ENCODE data around the gene DDX49. TPM values are rescaled to one million over a fixed set of nuclear protein-coding genes. Genes with fewer than 3 reads are reported as not detected.

The DDX49 gene
- total and polyA plus RNA-seq, 2 of the 4 experiments (the other 2 are of a cell fraction), result 50.9 to 52.1 TPM

- H3K4me1 ChIP-seq (ENCODE audit: control insufficient read depth, insufficient read depth, low read length), result peaks cover 5% of the 10 kb centered on the region
- intact Hi-C loops (cut with micrococcal nuclease), result no loop called here
- DNase-seq, result no peak
- peak overlapping the region; percentile 28 for H2AK9ac ChIP-seq (replicated peaks; ENCODE audit: low read depth, low read length, poor library complexity)
- H3K23ac ChIP-seq (ENCODE audit: low read depth, low read length), result no peak overlapping the region
- no peak overlapping the region for H3K4ac ChIP-seq (ENCODE audit: low read depth, low read length)
- no peaks in the 10 kb centered on the region for H3K9me3 ChIP-seq (ENCODE audit: control insufficient read depth, insufficient read depth, low read length)
- H4K5ac ChIP-seq (ENCODE audit: low read depth, low read length), result no peak overlapping the region
- H3K9ac ChIP-seq (ENCODE audit: low read depth, low read length), result no peak overlapping the region
- dilution Hi-C loops (cut with HindIII; ENCODE audit: low sequenced_read_pairs, unreplicated experiment), result no loop called here
- TF ChIP-seq RAD21 (IDR thresholded peaks at IDR 0.05; ENCODE audit: low read length) (no peak), CHD1 (IDR thresholded peaks at IDR 0.05; ENCODE audit: low read depth, low read length) (no peak), RFX5 (IDR thresholded peaks at IDR 0.05; ENCODE audit: low read depth, low read length) (no peak), FOS (IDR thresholded peaks at IDR 0.05; ENCODE audit: low read depth, low read length) (no peak), BHLHE40 (IDR thresholded peaks at IDR 0.05; ENCODE audit: low read depth, low read length) (no peak), CTCF (conservative IDR thresholded peaks at IDR 0.05; ENCODE audit: low read depth, low read length) (no peak), ELK1 (IDR thresholded peaks at IDR 0.05; ENCODE audit: borderline replicate concordance, low read depth, low read length) (no peak), MAFK (IDR thresholded peaks at IDR 0.05; ENCODE audit: low read depth, low read length) (no peak), USF2 (IDR thresholded peaks at IDR 0.05; ENCODE audit: low read depth, low read length) (no peak), POLR2A (IDR thresholded peaks at IDR 0.05; ENCODE audit: low read depth, low read length) (no peak), CEBPB (IDR thresholded peaks at IDR 0.05; ENCODE audit: low read depth, low read length) (no peak), SMC3 (IDR thresholded peaks at IDR 0.05; ENCODE audit: low read depth, low read length) (no peak), MAZ (IDR thresholded peaks at IDR 0.05; ENCODE audit: borderline replicate concordance, low read depth, low read length) (no peak), RCOR1 (IDR thresholded peaks at IDR 0.05; ENCODE audit: insufficient replicate concordance, low read length) (no peak), MXI1 (IDR thresholded peaks at IDR 0.05; ENCODE audit: borderline replicate concordance, low read depth, low read length) (no peak), NFE2L2 (IDR thresholded peaks at IDR 0.05; ENCODE audit: low read depth, low read length) (no peak)
- peaks cover 38% of the 10 kb centered on the region for H3K36me3 ChIP-seq (ENCODE audit: control insufficient read depth, insufficient read depth, low read length)
- ChIA-PET CTCF (no interaction called here), POLR2A (ENCODE audit: unreplicated experiment) (no interaction called here)
- peaks cover 7% of the 10 kb centered on the region for H3K9me1 ChIP-seq (ENCODE audit: insufficient read depth, low read length)
- no peak overlapping the region for H4K8ac ChIP-seq (ENCODE audit: low read depth in 2 of 2, low read length in 2 of 2)
- no peak overlapping the region for H2BK5ac ChIP-seq (ENCODE audit: low read depth, low read length, poor library complexity, severe bottlenecking)
- H2BK120ac ChIP-seq (ENCODE audit: low read depth, low read length), result no peak overlapping the region
- H3K27ac ChIP-seq (ENCODE audit: insufficient read depth, low read length), result no peak overlapping the region
- H2AFZ ChIP-seq (replicated peaks; ENCODE audit: low read length, poor library complexity), result no peak overlapping the region
- peaks cover 30% of the 10 kb centered on the region for H4K20me1 ChIP-seq (ENCODE audit: insufficient read depth, low read length)
- H3K79me1 ChIP-seq (ENCODE audit: low read depth in 1 of 2, low read length in 2 of 2), result peaks cover 25 to 50% of the 10 kb centered on the region in 2 experiments
- H3K14ac ChIP-seq (replicated peaks; ENCODE audit: low read depth, low read length), result no peak overlapping the region
- H3K18ac ChIP-seq (ENCODE audit: low read depth, low read length), result no peak overlapping the region
- no peaks in the 10 kb centered on the region for H3K27me3 ChIP-seq (ENCODE audit: control insufficient read depth, insufficient read depth, low read length)
- no peak overlapping the region for H4K91ac ChIP-seq (ENCODE audit: insufficient read depth, low read depth, low read length)
- WGBS, 2 experiments (ENCODE audit: extremely low coverage in 2 of 2, insufficient read length in 1 of 2), result 89% methylated on average over 6 of the region's 17 CpGs; no CpG with 5 or more reads in 1 of the 2 experiments
- no peak overlapping the region for H2AK5ac ChIP-seq (ENCODE audit: low read depth, low read length)
- ATAC-seq (ENCODE audit: low read depth), result no peak
- no peak overlapping the region for H3K4me3 ChIP-seq (ENCODE audit: insufficient read depth, low read depth, low read length)
- in situ Hi-C loops (cut with MboI; ENCODE audit: low sequenced_read_pairs), result no loop called here
- H3K4me2 ChIP-seq (ENCODE audit: low read depth, low read length), result no peak overlapping the region
- no peak overlapping the region for H3K56ac ChIP-seq (ENCODE audit: extremely low read depth, insufficient read depth, low read length)
- no peak overlapping the region for H2BK20ac ChIP-seq (ENCODE audit: low read depth, low read length)
- no peak overlapping the region for H2BK15ac ChIP-seq (ENCODE audit: low read depth, low read length)
- BruUV-seq (replicated peaks), result no TSS peak
Measured at GRCh38 chr19:18921593-18921992, 2.1 kb downstream of the DDX49 start.
